ENCODE results near the gene TNFAIP8L1.

DNA sequence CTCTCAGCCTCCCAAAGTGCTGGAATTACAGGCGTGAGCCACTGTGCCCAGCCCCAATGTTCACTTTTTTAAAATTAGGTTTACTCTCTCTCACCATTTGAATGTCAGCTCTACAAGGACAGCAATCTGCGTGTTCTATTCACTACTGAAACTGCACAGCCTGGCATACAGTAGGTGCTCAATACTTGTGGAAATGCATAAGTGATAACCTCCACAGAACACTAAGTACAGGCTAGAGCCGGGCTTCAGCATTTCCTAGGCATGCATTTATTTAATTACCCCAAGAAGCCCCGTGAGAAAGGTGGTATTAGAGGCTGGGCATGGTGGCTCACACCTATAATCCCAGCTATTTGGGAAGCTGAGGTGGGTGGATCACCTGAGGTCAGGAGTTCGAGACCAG lies 33.1 kb upstream of the TNFAIP8L1 start:
- TF ChIP-seq MAFK (IDR thresholded peaks at IDR 0.05; ENCODE audit: low read depth, low read length) (no peak), CBX5 (IDR thresholded peaks at IDR 0.05; ENCODE audit: low read depth, low read length) (no peak), EZH2 (IDR thresholded peaks at IDR 0.05; ENCODE audit: low read depth, low read length, severe bottlenecking) (no peak), CTBP2 (IDR thresholded peaks at IDR 0.05; ENCODE audit: borderline replicate concordance, insufficient read depth, insufficient read length, low read length) (no peak)
